IMR-90 (cell line): ENCODE results near the gene NAV2. TPM values are rescaled to one million over a fixed set of nuclear protein-coding genes. Genes with fewer than 3 reads are reported as not detected.

Experiments used
- ATAC-seq: fragments of 200-7000 bp; cut with Tn5 transposase; 2 replicates; pipeline ENCODE4 v1.9.1; 2020; ENCODE audit warnings: low read depth, mild to moderate bottlenecking, moderate library complexity
- BruUV-seq: library from RNA; stranded (reverse); fragments of 400-500 nt; replicated peaks from 2 replicates; lab custom pipeline; 2021; lab: Mats Ljungman, UMichigan
- CTCF ChIA-PET: fragments of 300-600 bp; formaldehyde crosslinking; extraction: SDS; loops from one replicate; lab custom pipeline; 2021; ENCODE audit warnings: antibody characterized with exemption; lab: Yijun Ruan, JAX
- POLR2A ChIA-PET: fragments of 300-600 bp; sonication (Branson Sonifier 250); formaldehyde crosslinking; loops from one replicate; lab custom pipeline; 2022; ENCODE audit warnings: antibody characterized with exemption; ENCODE audit not compliant: unreplicated experiment; lab: Charles Lee
- DNase-seq: peaks from one replicate; pipeline ENCODE4 v3.0.0; 2013
- H2AFZ ChIP-seq: replicated peaks from 2 replicates; pipeline ENCODE3; 2013; ENCODE audit warnings: low read length, mild to moderate bottlenecking; ENCODE audit not compliant: poor library complexity
- H2AK5ac ChIP-seq: 2 replicates; pipeline ENCODE4 v1.6.1; 2013; ENCODE audit warnings: low read depth, low read length, inconsistent platforms
- H2AK9ac ChIP-seq: replicated peaks from 2 replicates; pipeline ENCODE3; 2013; ENCODE audit warnings: mild to moderate bottlenecking, low read depth, low read length, moderate library complexity; ENCODE audit not compliant: poor library complexity
- H2BK120ac ChIP-seq: 2 replicates; pipeline ENCODE4 v1.6.1; 2013; ENCODE audit warnings: low read depth, low read length, inconsistent platforms
- H2BK15ac ChIP-seq: 3 replicates; pipeline ENCODE4 v1.6.1; 2013; ENCODE audit warnings: low read depth, low read length, inconsistent platforms
- H2BK20ac ChIP-seq: 2 replicates; pipeline ENCODE4 v1.6.1; 2013; ENCODE audit warnings: low read depth, mild to moderate bottlenecking, inconsistent platforms, low read length, moderate library complexity
- H2BK5ac ChIP-seq: 2 replicates; pipeline ENCODE4 v1.6.1; 2013; ENCODE audit warnings: mild to moderate bottlenecking, low read depth, low read length, inconsistent platforms; ENCODE audit not compliant: poor library complexity, severe bottlenecking
- H3K14ac ChIP-seq: replicated peaks from 2 replicates; pipeline ENCODE4 v1.6.1; 2013; ENCODE audit warnings: low read depth, low read length, inconsistent platforms
- H3K18ac ChIP-seq: 2 replicates; pipeline ENCODE4 v1.6.1; 2013; ENCODE audit warnings: low read depth, low read length, control low read depth
- H3K23ac ChIP-seq: 2 replicates; pipeline ENCODE4 v1.6.1; 2013; ENCODE audit warnings: low read depth, low read length, inconsistent platforms
- H3K27ac ChIP-seq: 2 replicates; pipeline ENCODE4 v1.5.1; 2013; ENCODE audit warnings: mild to moderate bottlenecking, control low read depth, low read length; ENCODE audit not compliant: insufficient read depth
- H3K27me3 ChIP-seq: 2 replicates; pipeline ENCODE4 v1.6.1; 2013; ENCODE audit warnings: low read length; ENCODE audit not compliant: control insufficient read depth, insufficient read depth
- H3K36me3 ChIP-seq: 2 replicates; pipeline ENCODE4 v1.6.1; 2013; ENCODE audit warnings: low read length, mixed read lengths; ENCODE audit not compliant: control insufficient read depth, insufficient read depth
- H3K4ac ChIP-seq: 2 replicates; pipeline ENCODE4 v1.6.1; 2013; ENCODE audit warnings: low read depth, low read length, inconsistent platforms
- H3K4me1 ChIP-seq: 2 replicates; pipeline ENCODE4 v1.6.1; 2013; ENCODE audit warnings: low read length, mixed read lengths; ENCODE audit not compliant: control insufficient read depth, insufficient read depth
- H3K4me2 ChIP-seq: 2 replicates; pipeline ENCODE4 v1.6.1; 2013; ENCODE audit warnings: low read depth, mild to moderate bottlenecking, control low read depth, low read length, moderate library complexity
- H3K4me3 ChIP-seq: 2 replicates; pipeline ENCODE4 v1.5.1; 2013; ENCODE audit warnings: low read depth, mild to moderate bottlenecking, control low read depth, low read length, moderate library complexity; ENCODE audit not compliant: insufficient read depth
- H3K56ac ChIP-seq: 2 replicates; pipeline ENCODE4 v1.6.1; 2013; ENCODE audit warnings: low read length, inconsistent platforms; ENCODE audit not compliant: insufficient read depth; ENCODE audit errors: extremely low read depth
- H3K79me1 ChIP-seq, 2 experiments: 2 replicates each; pipeline ENCODE4 v1.6.1; 2013; ENCODE audit warnings: low read length in 2 of 2, inconsistent platforms in 1 of 2, low read depth in 1 of 2
- H3K9ac ChIP-seq: 2 replicates; pipeline ENCODE4 v1.6.1; 2013; ENCODE audit warnings: low read depth, low read length, control low read depth
- H3K9me1 ChIP-seq: 2 replicates; pipeline ENCODE4 v1.6.1; 2013; ENCODE audit warnings: low read length, inconsistent platforms; ENCODE audit not compliant: insufficient read depth
- H3K9me3 ChIP-seq: 2 replicates; pipeline ENCODE4 v1.6.1; 2013; ENCODE audit warnings: low read length; ENCODE audit not compliant: control insufficient read depth, insufficient read depth
- H4K20me1 ChIP-seq: 2 replicates; pipeline ENCODE4 v1.6.1; 2013; ENCODE audit warnings: low read length, inconsistent platforms; ENCODE audit not compliant: insufficient read depth
- H4K5ac ChIP-seq: 2 replicates; pipeline ENCODE4 v1.6.1; 2013; ENCODE audit warnings: mild to moderate bottlenecking, low read depth, low read length, control low read depth
- H4K8ac ChIP-seq, 2 experiments: 2 replicates each; pipeline ENCODE4 v1.6.1; 2013; ENCODE audit warnings: low read depth in 2 of 2, low read length in 2 of 2, control low read depth in 1 of 2, inconsistent platforms in 1 of 2
- H4K91ac ChIP-seq: 2 replicates; pipeline ENCODE4 v1.6.1; 2013; ENCODE audit warnings: low read depth, low read length, inconsistent platforms; ENCODE audit not compliant: insufficient read depth
- BHLHE40 ChIP-seq: fragments of 150-350 bp; IDR thresholded peaks from 2 replicates; pipeline ENCODE4 v1.6.1; 2016; ENCODE audit warnings: mild to moderate bottlenecking, low read depth, low read length
- FOS ChIP-seq: fragments of 150-350 bp; IDR thresholded peaks from 2 replicates; pipeline ENCODE4 v1.6.1; 2016; ENCODE audit warnings: low read depth, low read length
- MAZ ChIP-seq: IDR thresholded peaks from 2 replicates; pipeline ENCODE4 v1.6.1; 2012; ENCODE audit warnings: low read depth, mild to moderate bottlenecking, low read length, improper control_type of control experiment, moderate library complexity, borderline replicate concordance
- MXI1 ChIP-seq: IDR thresholded peaks from 2 replicates; pipeline ENCODE4 v1.6.1; 2012; ENCODE audit warnings: low read depth, mild to moderate bottlenecking, low read length, moderate library complexity, borderline replicate concordance
- NFE2L2 ChIP-seq: fragments of 150-350 bp; IDR thresholded peaks from 2 replicates; pipeline ENCODE4 v1.6.1; 2016; ENCODE audit warnings: low read depth, mild to moderate bottlenecking, low read length
- RFX5 ChIP-seq: IDR thresholded peaks from 2 replicates; pipeline ENCODE4 v1.8.0; 2012; ENCODE audit warnings: low read depth, mild to moderate bottlenecking, low read length, moderate library complexity
- dilution Hi-C: fragments of 300-500 bp; cut with HindIII; formaldehyde crosslinking; loops from one replicate; pipeline ENCODE4 v1.14.3; 2018; ENCODE audit warnings: low sequenced_read_pairs; ENCODE audit not compliant: unreplicated experiment
- in situ Hi-C: fragments of 300-500 bp; cut with MboI; formaldehyde crosslinking; loops from 3 replicates; pipeline ENCODE4 v1.14.3; 2019; ENCODE audit warnings: low sequenced_read_pairs, inconsistent platforms, mixed read lengths
- intact Hi-C: fragments of 100-400 bp; cut with micrococcal nuclease; formaldehyde crosslinking; loops from 2 replicates; pipeline ENCODE4 v1.10.0; 2022
- polyA plus RNA-seq, 3 experiments: library from polyadenylated mRNA; depleted of rRNA; stranded (reverse); fragments of >200 nt; gene quantifications; 2 replicates each; pipeline ENCODE4 v1.2.3, GENCODE V29; 2012; ENCODE audit warnings: low replicate concordance in 1 of 3
- total RNA-seq: library from RNA; depleted of rRNA; stranded (reverse); fragments of >200 nt; gene quantifications from 2 replicates; pipeline ENCODE4 v1.2.3, GENCODE V29; 2012
- TF ChIP-seq, protein P1 (sequence below): fragments of 150-350 bp; IDR thresholded peaks from 2 replicates; pipeline ENCODE4 v1.6.1; 2017; ENCODE audit warnings: mild to moderate bottlenecking, antibody characterized with exemption, low read length, low read depth
- TF ChIP-seq, protein P2 (sequence below): conservative IDR thresholded peaks from 2 replicates; pipeline ENCODE4 v1.5.1; 2012; ENCODE audit warnings: mild to moderate bottlenecking, low read depth, low read length, improper control_type of control experiment

The NAV2 gene
- total and polyA plus RNA-seq, 2 of the 4 experiments (the other 2 are of a cell fraction): 4.5 to 12.6 TPM

DNA sequence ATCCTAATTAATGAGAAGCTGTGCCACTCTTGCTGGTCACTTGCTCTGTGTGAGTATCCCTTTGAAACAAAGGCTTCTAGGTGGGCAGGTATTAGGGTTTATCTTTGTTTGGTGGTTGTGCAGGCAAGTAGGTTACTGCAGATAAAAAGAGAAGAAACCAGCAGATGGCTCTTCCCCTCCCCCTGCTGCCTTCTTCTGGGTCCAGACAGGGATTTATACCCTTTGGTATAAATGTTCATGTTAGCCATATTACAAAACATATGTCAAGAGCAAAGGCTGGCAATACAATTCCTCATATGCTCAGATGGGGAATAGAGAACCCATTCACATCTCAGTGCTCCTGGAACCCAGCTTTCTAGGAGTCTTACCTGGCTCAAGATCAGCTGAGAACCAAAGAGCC lies 109.9 kb downstream of the NAV2 start:
- Histone ChIP-seq H2AFZ (no peak overlapping the region), H3K23ac (no peak overlapping the region), H2BK5ac (no peak overlapping the region), H3K18ac (no peak overlapping the region), H4K5ac (no peak overlapping the region), H4K91ac (no peak overlapping the region), H3K9me1 (peaks cover 18% of the 10 kb centered on the region; the same call in 1 of the 2 replicates), H2BK20ac (no peak overlapping the region), H3K27ac (no peak overlapping the region), H4K20me1 (peaks cover 59% of the 10 kb centered on the region), H3K9me3 (no peaks in the 10 kb centered on the region), H3K14ac (no peak overlapping the region), H3K36me3 (no peaks in the 10 kb centered on the region), H3K27me3 (no peaks in the 10 kb centered on the region), H3K4me3 (no peak overlapping the region), H2AK9ac (no peak overlapping the region), H2BK120ac (no peak overlapping the region), H3K79me1 (peaks cover 64 to 67% of the 10 kb centered on the region in 2 experiments), H3K56ac (no peak overlapping the region), H2AK5ac (no peak overlapping the region), H3K4me2 (no peak overlapping the region), H3K9ac (no peak overlapping the region), H2BK15ac (no peak overlapping the region), H3K4me1 (peaks cover 2% of the 10 kb centered on the region; the same call in 1 of the 2 replicates), H4K8ac (no peak overlapping the region), H3K4ac (no peak overlapping the region)
- TF ChIP-seq FOS: no peak
- no peak for TF ChIP-seq NFE2L2
- TF ChIP-seq, protein P1, sequence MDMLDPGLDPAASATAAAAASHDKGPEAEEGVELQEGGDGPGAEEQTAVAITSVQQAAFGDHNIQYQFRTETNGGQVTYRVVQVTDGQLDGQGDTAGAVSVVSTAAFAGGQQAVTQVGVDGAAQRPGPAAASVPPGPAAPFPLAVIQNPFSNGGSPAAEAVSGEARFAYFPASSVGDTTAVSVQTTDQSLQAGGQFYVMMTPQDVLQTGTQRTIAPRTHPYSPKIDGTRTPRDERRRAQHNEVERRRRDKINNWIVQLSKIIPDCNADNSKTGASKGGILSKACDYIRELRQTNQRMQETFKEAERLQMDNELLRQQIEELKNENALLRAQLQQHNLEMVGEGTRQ: no peak
- no peak for TF ChIP-seq BHLHE40
- TF ChIP-seq RFX5: no peak
- no peak for TF ChIP-seq MAZ
- no peak for TF ChIP-seq MXI1
- TF ChIP-seq, protein P2, sequence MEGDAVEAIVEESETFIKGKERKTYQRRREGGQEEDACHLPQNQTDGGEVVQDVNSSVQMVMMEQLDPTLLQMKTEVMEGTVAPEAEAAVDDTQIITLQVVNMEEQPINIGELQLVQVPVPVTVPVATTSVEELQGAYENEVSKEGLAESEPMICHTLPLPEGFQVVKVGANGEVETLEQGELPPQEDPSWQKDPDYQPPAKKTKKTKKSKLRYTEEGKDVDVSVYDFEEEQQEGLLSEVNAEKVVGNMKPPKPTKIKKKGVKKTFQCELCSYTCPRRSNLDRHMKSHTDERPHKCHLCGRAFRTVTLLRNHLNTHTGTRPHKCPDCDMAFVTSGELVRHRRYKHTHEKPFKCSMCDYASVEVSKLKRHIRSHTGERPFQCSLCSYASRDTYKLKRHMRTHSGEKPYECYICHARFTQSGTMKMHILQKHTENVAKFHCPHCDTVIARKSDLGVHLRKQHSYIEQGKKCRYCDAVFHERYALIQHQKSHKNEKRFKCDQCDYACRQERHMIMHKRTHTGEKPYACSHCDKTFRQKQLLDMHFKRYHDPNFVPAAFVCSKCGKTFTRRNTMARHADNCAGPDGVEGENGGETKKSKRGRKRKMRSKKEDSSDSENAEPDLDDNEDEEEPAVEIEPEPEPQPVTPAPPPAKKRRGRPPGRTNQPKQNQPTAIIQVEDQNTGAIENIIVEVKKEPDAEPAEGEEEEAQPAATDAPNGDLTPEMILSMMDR: no peak
- DNase-seq: no peak
- intact Hi-C loops (no loop called here), dilution Hi-C loops (no loop called here), in situ Hi-C loops (no loop called here)
- ATAC-seq: no peak
- no TSS peak for BruUV-seq
- ChIA-PET POLR2A (no interaction called here), CTCF (no interaction called here)
